ENCODE data around the gene SYNDIG1. TPM values are rescaled to one million over a fixed set of nuclear protein-coding genes. Genes with fewer than 3 reads are reported as not detected.
A peak's percentile ranks its signal among the peaks of the same experiment; 100 is the strongest.

Gene SYNDIG1
- polyA plus RNA-seq, 1 of the 3 experiments (the other 2 are of a cell fraction), result not detected

DNA sequence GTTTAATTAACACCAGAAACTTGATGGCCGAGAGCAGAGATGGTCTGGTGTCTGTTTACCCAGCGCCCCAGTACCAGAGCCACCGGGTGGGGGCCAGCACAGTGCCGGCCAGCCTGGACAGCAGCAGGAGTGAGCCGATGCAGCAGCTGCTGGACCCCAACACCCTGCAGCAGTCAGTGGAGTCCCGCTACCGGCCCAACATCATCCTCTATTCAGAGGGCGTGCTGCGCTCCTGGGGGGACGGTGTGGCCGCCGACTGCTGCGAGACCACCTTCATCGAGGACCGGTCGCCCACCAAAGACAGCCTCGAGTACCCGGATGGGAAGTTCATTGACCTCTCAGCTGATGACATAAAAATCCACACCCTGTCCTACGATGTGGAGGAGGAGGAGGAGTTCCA, 73.7 kb downstream of the SYNDIG1 start:
- Histone ChIP-seq H3K36me3 (replicated peaks in 1 of 2; ENCODE audit: control insufficient read depth in 1 of 2, insufficient read depth in 2 of 2, low read length in 1 of 2) (no peaks in the 10 kb centered on the region), H3K4me2 (no peak overlapping the region), H3K79me2 (ENCODE audit: insufficient read depth) (no peaks in the 10 kb centered on the region), H3K4me3 (ENCODE audit: low read depth in 2 of 2, low read length in 1 of 2) (no peak overlapping the region), H3K4me1 (ENCODE audit: control insufficient read depth in 1 of 2, insufficient read depth in 2 of 2, low read depth in 1 of 2, low read length in 1 of 2) (no peaks in the 10 kb centered on the region; a peak in 1 of 4 replicates), H3F3A (replicated peaks; ENCODE audit: insufficient read depth) (no peaks in the 10 kb centered on the region), H3K9ac (no peak overlapping the region), H3K27me3 (ENCODE audit: insufficient read depth) (no peaks in the 10 kb centered on the region; the same call in 1 of the 2 replicates), H3K27ac (ENCODE audit: low read depth in 2 of 2, low read length in 1 of 2) (no peak overlapping the region), H3K9me3 (no peaks in the 10 kb centered on the region), H4K20me1 (ENCODE audit: insufficient read depth) (no peaks in the 10 kb centered on the region), H2AFZ (ENCODE audit: low read depth) (no peak overlapping the region), H3K9me2 (no peaks in the 10 kb centered on the region)
- TF ChIP-seq CHD2 (IDR thresholded peaks at IDR 0.05; ENCODE audit: low read length, partially characterized antibody), result no peak
- no peak for TF ChIP-seq YY1 (IDR thresholded peaks at IDR 0.05; ENCODE audit: low read depth)
- no peak for TF ChIP-seq FOSL2 (IDR thresholded peaks at IDR 0.05; ENCODE audit: borderline replicate concordance, low read depth)
- no peak for TF ChIP-seq MEF2A (IDR thresholded peaks at IDR 0.05; ENCODE audit: borderline replicate concordance, low read depth)
- TF ChIP-seq TEAD4 (IDR thresholded peaks at IDR 0.05; ENCODE audit: borderline replicate concordance, insufficient read depth), result no peak
- WGBS (ENCODE audit: low lambda C conversion rate), result 45% methylated on average over 19 of the region's 19 CpGs
- CTCF ChIA-PET, result no interaction called here
- DNase-seq, result peak; percentile 15
- POLR2A ChIA-PET, result no interaction called here

DNA sequence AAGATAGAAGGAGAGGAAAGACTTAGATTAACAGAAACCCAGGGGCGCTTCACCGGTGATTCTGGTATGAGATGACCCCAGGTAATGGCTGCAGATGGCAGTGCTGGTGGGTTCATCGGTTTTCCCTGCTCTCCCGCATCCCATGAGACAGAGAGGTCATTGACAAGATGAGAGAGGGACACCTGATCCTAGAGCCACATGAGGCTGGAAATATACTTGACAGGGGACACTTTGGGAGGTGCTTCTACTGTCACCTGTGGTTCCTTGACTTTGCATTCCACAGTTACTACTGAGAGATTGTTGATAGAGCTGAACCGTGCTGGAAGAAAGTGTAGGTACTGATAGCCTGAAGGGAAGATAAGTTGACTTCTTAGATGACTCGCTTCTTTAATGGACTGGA, 74.3 kb downstream of the SYNDIG1 start:
- no peaks in the 10 kb centered on the region for H3K9me2 ChIP-seq
- H3K4me3 ChIP-seq (ENCODE audit: low read depth in 2 of 2, low read length in 1 of 2), result no peak overlapping the region
- ChIA-PET CTCF (no interaction called here), POLR2A (no interaction called here)
- no peaks in the 10 kb centered on the region for H3K79me2 ChIP-seq (ENCODE audit: insufficient read depth)
- no peaks in the 10 kb centered on the region for H4K20me1 ChIP-seq (ENCODE audit: insufficient read depth)
- H3K27ac ChIP-seq (ENCODE audit: low read depth in 2 of 2, low read length in 1 of 2), result no peak overlapping the region
- 49% methylated on average over 6 of the region's 6 CpGs for WGBS (ENCODE audit: low lambda C conversion rate)
- no peak overlapping the region for H3K4me2 ChIP-seq
- H3K9me3 ChIP-seq, result no peaks in the 10 kb centered on the region
- H3F3A ChIP-seq (replicated peaks; ENCODE audit: insufficient read depth), result no peaks in the 10 kb centered on the region
- H3K9ac ChIP-seq, result no peak overlapping the region
- H3K27me3 ChIP-seq (ENCODE audit: insufficient read depth), result no peaks in the 10 kb centered on the region; the same call in 1 of the 2 replicates
- H3K4me1 ChIP-seq (ENCODE audit: control insufficient read depth in 1 of 2, insufficient read depth in 2 of 2, low read depth in 1 of 2, low read length in 1 of 2), result no peaks in the 10 kb centered on the region; a peak in 1 of 4 replicates
- no peaks in the 10 kb centered on the region for H3K36me3 ChIP-seq (replicated peaks in 1 of 2; ENCODE audit: control insufficient read depth in 1 of 2, insufficient read depth in 2 of 2, low read length in 1 of 2)
- no peak for TF ChIP-seq MXI1 (IDR thresholded peaks at IDR 0.05; ENCODE audit: low read depth, low read length)
- no peak for DNase-seq
- no peak overlapping the region for H2AFZ ChIP-seq (ENCODE audit: low read depth)

DNA sequence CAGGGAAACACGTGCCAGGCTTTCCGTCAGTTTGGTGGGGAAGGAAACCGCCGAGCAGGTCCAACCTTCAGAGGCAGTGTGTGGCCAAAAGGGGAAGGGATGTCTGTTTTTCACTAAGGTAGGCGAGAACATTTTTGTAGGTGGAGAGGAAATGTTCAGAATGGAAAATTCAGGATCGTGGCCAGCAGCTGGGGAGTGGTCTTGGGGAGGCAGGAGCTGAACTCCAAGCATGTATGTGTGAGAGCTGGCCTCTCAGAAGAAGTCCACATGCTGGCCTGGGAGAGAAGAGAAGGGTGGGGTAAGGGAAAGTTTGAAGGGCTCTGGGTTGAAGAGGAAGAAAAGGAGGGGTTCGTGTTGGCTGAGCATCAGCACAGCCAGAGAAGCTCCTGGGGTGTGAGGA, 74.9 kb downstream of the SYNDIG1 start:
- WGBS (ENCODE audit: low lambda C conversion rate), result 31% methylated on average over 7 of the region's 7 CpGs
- no peaks in the 10 kb centered on the region for H4K20me1 ChIP-seq (ENCODE audit: insufficient read depth)
- no peaks in the 10 kb centered on the region; a peak in 1 of 4 replicates for H3K4me1 ChIP-seq (ENCODE audit: control insufficient read depth in 1 of 2, insufficient read depth in 2 of 2, low read depth in 1 of 2, low read length in 1 of 2)
- H3K9me3 ChIP-seq, result no peaks in the 10 kb centered on the region
- H3K9ac ChIP-seq, result no peak overlapping the region
- no peak overlapping the region for H3K4me2 ChIP-seq
- no peak overlapping the region for H3K4me3 ChIP-seq (ENCODE audit: low read depth in 2 of 2, low read length in 1 of 2)
- CTCF ChIA-PET, result no interaction called here
- TF ChIP-seq TEAD4 (IDR thresholded peaks at IDR 0.05; ENCODE audit: borderline replicate concordance, insufficient read depth) (no peak), FOSL2 (IDR thresholded peaks at IDR 0.05; ENCODE audit: borderline replicate concordance, low read depth) (no peak), EZH2phosphoT487 (IDR thresholded peaks at IDR 0.05; ENCODE audit: borderline replicate concordance, low read depth) (no peak), RCOR1 (IDR thresholded peaks at IDR 0.05; ENCODE audit: low read length) (no peak), MEF2A (IDR thresholded peaks at IDR 0.05; ENCODE audit: borderline replicate concordance, low read depth) (no peak), GATA2 (CRISPR knock-in tag; IDR thresholded peaks at IDR 0.05) (no peak), NRF1 (IDR thresholded peaks at IDR 0.05; ENCODE audit: low read depth, low read length) (no peak), MXI1 (IDR thresholded peaks at IDR 0.05; ENCODE audit: low read depth, low read length) (no peak), EP300 (IDR thresholded peaks at IDR 0.05; ENCODE audit: borderline replicate concordance in 1 of 2, low read depth in 1 of 2, low read length in 1 of 2) (no peak), NFIC (IDR thresholded peaks at IDR 0.05; ENCODE audit: borderline replicate concordance) (no peak)
- TF ChIP-seq, protein P1, sequence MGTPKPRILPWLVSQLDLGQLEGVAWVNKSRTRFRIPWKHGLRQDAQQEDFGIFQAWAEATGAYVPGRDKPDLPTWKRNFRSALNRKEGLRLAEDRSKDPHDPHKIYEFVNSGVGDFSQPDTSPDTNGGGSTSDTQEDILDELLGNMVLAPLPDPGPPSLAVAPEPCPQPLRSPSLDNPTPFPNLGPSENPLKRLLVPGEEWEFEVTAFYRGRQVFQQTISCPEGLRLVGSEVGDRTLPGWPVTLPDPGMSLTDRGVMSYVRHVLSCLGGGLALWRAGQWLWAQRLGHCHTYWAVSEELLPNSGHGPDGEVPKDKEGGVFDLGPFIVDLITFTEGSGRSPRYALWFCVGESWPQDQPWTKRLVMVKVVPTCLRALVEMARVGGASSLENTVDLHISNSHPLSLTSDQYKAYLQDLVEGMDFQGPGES (IDR thresholded peaks at IDR 0.05; ENCODE audit: low read depth, low read length), result no peak
- DNase-seq, result no peak
- no peak overlapping the region for H2AFZ ChIP-seq (ENCODE audit: low read depth)
- POLR2A ChIA-PET, result no interaction called here
- H3K27me3 ChIP-seq (ENCODE audit: insufficient read depth), result no peaks in the 10 kb centered on the region; the same call in 1 of the 2 replicates
- H3K36me3 ChIP-seq (replicated peaks in 1 of 2; ENCODE audit: control insufficient read depth in 1 of 2, insufficient read depth in 2 of 2, low read length in 1 of 2), result no peaks in the 10 kb centered on the region
- no peak overlapping the region for H3K27ac ChIP-seq (ENCODE audit: low read depth in 2 of 2, low read length in 1 of 2)
- no peaks in the 10 kb centered on the region for H3K9me2 ChIP-seq
- no peaks in the 10 kb centered on the region for H3F3A ChIP-seq (replicated peaks; ENCODE audit: insufficient read depth)
- no peaks in the 10 kb centered on the region for H3K79me2 ChIP-seq (ENCODE audit: insufficient read depth)

Measured in SK-N-SH (cell line).